Spleen (tissue), 11 donors: ENCODE results near the gene ZBTB32. TPM values are rescaled to one million over a fixed set of nuclear protein-coding genes. Genes with fewer than 3 reads are reported as not detected.

Source experiments
- DNase-seq: peaks from one replicate; pipeline ENCODE4 v3.0.0-alpha.2; 2020
- H3K27ac ChIP-seq, 8 donors: fragments of 200-600 bp; sonication (generic) in 7 of 8; 1 replicate in 4 of 8; 2 replicates in 4 of 8; pipeline versions ENCODE4 v1.5.0 to v1.8.0; 2016 to 2021; ENCODE audit warnings: inconsistent platforms in 4 of 8, mild to moderate bottlenecking in 4 of 8, moderate library complexity in 1 of 8
- H3K27me3 ChIP-seq, 7 donors: fragments of 200-600 bp; sonication (generic) in 6 of 7; replicated peaks in 1 of 7; 1 replicate in 4 of 7; 2 replicates in 3 of 7; pipeline versions ENCODE4 v1.5.0 to v1.8.0; 2016 to 2021; ENCODE audit warnings: inconsistent platforms in 3 of 7, mild to moderate bottlenecking in 1 of 7
- H3K36me3 ChIP-seq, 6 donors: fragments of 200-600 bp; sonication (generic) in 5 of 6; 1 replicate in 4 of 6; 2 replicates in 2 of 6; pipeline versions ENCODE4 v1.5.0 to v1.8.0; 2016 to 2021; ENCODE audit warnings: inconsistent platforms in 2 of 6
- H3K4me1 ChIP-seq, 6 donors: fragments of 200-600 bp; sonication (generic) in 5 of 6; 1 replicate in 3 of 6; 2 replicates in 3 of 6; pipeline versions ENCODE4 v1.5.0 to v1.8.0; 2016 to 2021; ENCODE audit warnings: inconsistent platforms in 3 of 6
- H3K4me3 ChIP-seq, 8 donors: fragments of 200-600 bp; sonication (generic) in 7 of 8; 1 replicate in 4 of 8; 2 replicates in 4 of 8; pipeline versions ENCODE4 v1.5.0 to v1.8.0; 2016 to 2021; ENCODE audit warnings: inconsistent platforms in 4 of 8, mild to moderate bottlenecking in 4 of 8, moderate library complexity in 2 of 8
- H3K9me3 ChIP-seq, 8 donors: fragments of 200-600 bp; sonication (generic) in 7 of 8; 1 replicate in 4 of 8; 2 replicates in 4 of 8; pipeline versions ENCODE4 v1.5.0 to v1.8.0; 2016 to 2021; ENCODE audit warnings: inconsistent platforms in 4 of 8
- CTCF ChIP-seq, 11 experiments: fragments of 200-600 bp in 7 of 11; fragments of 450-650 bp in 4 of 11; sonication (generic) in 4 of 11; IDR thresholded peaks in 8 of 11; conservative IDR thresholded peaks in 3 of 11; 1 replicate in 7 of 11; 2 replicates in 4 of 11; pipeline versions ENCODE4 v1.4.0 to v1.8.0; 2016 to 2021; ENCODE audit warnings: antibody characterized with exemption in 11 of 11, inconsistent platforms in 4 of 11, mild to moderate bottlenecking in 1 of 11
- POLR2A ChIP-seq, 3 donors: fragments of 450-650 bp; IDR thresholded peaks; one replicate each; pipeline ENCODE4 v1.5.1; 2017; ENCODE audit warnings: antibody characterized with exemption in 3 of 3, mild to moderate bottlenecking in 1 of 3
- POLR2AphosphoS5 ChIP-seq, 3 donors: sonication (generic); formaldehyde crosslinking; IDR thresholded peaks; one replicate each; pipeline ENCODE4 v1.5.1; 2017; ENCODE audit warnings: antibody characterized with exemption in 3 of 3
- WGBS, 5 donors: extraction: QIAGEN DNeasy Blood & Tissue Kit in 3 of 5; methylation state at CpG; one replicate each; pipeline versions ENCODE4 v1.1.5 to v1.1.7; 2013 to 2018; 5-methylcytosine and 5-hydroxymethylcytosine counted together
- intact Hi-C: fragments of 100-400 bp; cut with DNase I; formaldehyde crosslinking; loops from one replicate; pipeline ENCODE4 v1.15.0; 2023; ENCODE audit warnings: low total_unique reads
- polyA plus RNA-seq, 3 donors: library from polyadenylated mRNA; stranded (reverse); fragments of 200-250 nt; gene quantifications; one replicate each; pipeline ENCODE4 v1.2.1, GENCODE V29; 2013
- total RNA-seq, 7 donors: library from RNA; depleted of rRNA in 3 of 7; stranded (reverse); fragments of >200 nt in 3 of 7; fragmentation: NEBNext Ultra II Directional in 4 of 7; extraction: Animal tissue kit (Norgen Biotek cat#: 25700) in 4 of 7; gene quantifications; one replicate each; pipeline versions ENCODE4 v1.1.0 to v1.2.1, GENCODE V29; 2016 to 2021
- donor health status: healthy with polysubstance abuse.
- donor health status: DM: no; HTN: no; CAD: no; lungs with moderate emphysema.
- donor health status: DM: no; HTN: no; CAD: no.
- donor health status: Bipolar disorder and iron deficiency.
- donor health status: healthy.
- donor health status: DM: no; HTN: no; CAD: no.
- donor health status: DM: yes; HTN: yes; CAD: no.

The ZBTB32 gene
- total and polyA plus RNA-seq, 10 donors: 2.5 to 8.2 (median 4.2) TPM

DNA sequence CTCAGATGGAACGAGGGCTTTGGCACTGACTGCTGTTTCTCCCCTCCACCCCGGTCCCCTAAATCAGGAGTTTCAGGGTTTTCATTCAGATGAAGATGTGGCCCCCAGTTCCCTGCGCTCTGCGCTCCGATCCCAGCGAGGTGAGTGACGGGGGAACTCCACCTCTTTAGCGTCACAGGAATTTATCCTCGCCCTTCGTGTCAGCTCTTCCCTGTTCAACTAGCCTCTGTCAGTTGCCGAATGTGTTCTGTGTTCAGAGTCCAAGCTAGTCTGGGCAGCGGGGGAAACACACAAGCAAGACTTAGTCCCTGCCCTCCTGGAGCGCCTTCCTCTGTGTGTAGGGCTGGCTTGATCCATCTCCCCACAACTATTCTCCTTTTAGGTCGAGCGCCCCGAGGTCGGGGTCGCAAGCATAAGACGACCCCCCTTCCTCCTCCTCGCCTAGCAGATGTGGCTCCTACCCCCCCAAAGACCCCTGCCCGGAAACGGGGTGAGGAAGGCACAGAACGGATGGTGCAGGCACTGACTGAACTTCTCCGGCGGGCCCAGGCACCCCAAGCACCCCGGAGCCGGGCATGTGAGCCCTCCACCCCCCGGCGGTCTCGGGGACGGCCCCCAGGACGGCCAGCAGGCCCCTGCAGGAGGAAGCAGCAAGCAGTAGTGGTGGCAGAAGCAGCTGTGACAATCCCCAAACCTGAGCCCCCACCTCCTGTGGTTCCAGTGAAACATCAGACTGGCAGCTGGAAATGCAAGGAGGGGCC lies 15.2 kb downstream of the ZBTB32 start:
- H3K27ac ChIP-seq: peak overlapping the region in 1 of 8 donors; percentile 97
- WGBS, 5 donors: 88 to 94% (median 91%) methylated on average over 25 to 32 of the region's 32 CpGs

DNA sequence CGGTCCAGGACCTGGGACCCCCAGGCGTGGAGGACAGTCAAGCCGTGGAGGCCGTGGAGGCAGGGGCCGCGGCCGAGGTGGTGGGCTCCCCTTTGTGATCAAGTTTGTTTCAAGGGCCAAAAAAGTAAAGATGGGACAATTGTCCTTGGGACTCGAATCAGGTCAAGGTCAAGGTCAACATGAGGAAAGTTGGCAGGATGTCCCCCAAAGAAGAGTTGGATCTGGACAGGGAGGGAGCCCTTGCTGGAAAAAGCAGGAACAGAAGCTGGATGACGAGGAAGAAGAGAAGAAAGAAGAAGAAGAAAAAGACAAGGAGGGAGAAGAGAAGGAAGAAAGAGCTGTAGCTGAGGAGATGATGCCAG lies 15.8 kb downstream of the ZBTB32 start:
- Histone ChIP-seq H3K9me3 (no peaks in the 10 kb centered on the region), H3K36me3 (peaks cover 0 to 58% (median 52%) of the 10 kb centered on the region in 6 donors), H3K4me1 (peaks cover 26 to 70% (median 36%) of the 10 kb centered on the region in 6 donors), H3K27me3 (no peaks in the 10 kb centered on the region), H3K27ac (peak overlapping the region in 1 of 8 donors; percentile 97), H3K4me3 (peak overlapping the region in 1 of 8 donors; percentile 87)
- WGBS, 5 donors: 86 to 92% (median 88%) methylated on average over 9 of the region's 9 CpGs
- no peak for TF ChIP-seq CTCF (IDR thresholded peaks at IDR 0.05 in 8 of 11, conservative IDR thresholded peaks at IDR 0.05 in 3 of 11)
- TF ChIP-seq POLR2AphosphoS5 (IDR thresholded peaks at IDR 0.05): no peak
- TF ChIP-seq POLR2A (IDR thresholded peaks at IDR 0.05): no peak
- no peak for DNase-seq
- intact Hi-C loops: no loop called here

More for the DNA sequence above, 15.2 kb downstream of the ZBTB32 start:
- no peaks in the 10 kb centered on the region for H3K9me3 ChIP-seq
- H3K36me3 ChIP-seq: peaks cover 0 to 53% (median 46%) of the 10 kb centered on the region in 6 donors
- no peaks in the 10 kb centered on the region for H3K27me3 ChIP-seq
- H3K4me1 ChIP-seq: peaks cover 29 to 76% (median 41%) of the 10 kb centered on the region in 6 donors
- peak overlapping the region in 6 of 8 donors; percentile 75 to 97 (median 88) for H3K4me3 ChIP-seq
- TF ChIP-seq CTCF (IDR thresholded peaks at IDR 0.05 in 8 of 11, conservative IDR thresholded peaks at IDR 0.05 in 3 of 11): no peak
- TF ChIP-seq POLR2AphosphoS5 (IDR thresholded peaks at IDR 0.05): no peak
- TF ChIP-seq POLR2A (IDR thresholded peaks at IDR 0.05): no peak
- intact Hi-C loops: loop anchor here (10.0 kb wide), 1 partner anchor 165 kb away; no protein-coding TSS in a partner anchor
- DNase-seq: peak; percentile 79

- TF ChIP-seq POLR2AphosphoS5 (IDR thresholded peaks at IDR 0.05): peak in 1 of 3 donors; percentile 29
- TF ChIP-seq CTCF (IDR thresholded peaks at IDR 0.05 in 8 of 11, conservative IDR thresholded peaks at IDR 0.05 in 3 of 11): no peak
- TF ChIP-seq POLR2A (IDR thresholded peaks at IDR 0.05): no peak
- Histone ChIP-seq H3K4me3 (no peak overlapping the region), H3K27ac (no peak overlapping the region), H3K27me3 (no peaks in the 10 kb centered on the region), H3K4me1 (peaks cover 21 to 65% (median 31%) of the 10 kb centered on the region in 6 donors), H3K36me3 (peaks cover 0 to 63% (median 57%) of the 10 kb centered on the region in 6 donors), H3K9me3 (no peaks in the 10 kb centered on the region)
- no peak for DNase-seq
- WGBS, 5 donors: 78 to 91% (median 86%) methylated on average over 15 to 17 of the region's 17 CpGs
- intact Hi-C loops: no loop called here
Measured at GRCh38 chr19:35720648-35721047, 16.3 kb downstream of the ZBTB32 start.

DNA sequence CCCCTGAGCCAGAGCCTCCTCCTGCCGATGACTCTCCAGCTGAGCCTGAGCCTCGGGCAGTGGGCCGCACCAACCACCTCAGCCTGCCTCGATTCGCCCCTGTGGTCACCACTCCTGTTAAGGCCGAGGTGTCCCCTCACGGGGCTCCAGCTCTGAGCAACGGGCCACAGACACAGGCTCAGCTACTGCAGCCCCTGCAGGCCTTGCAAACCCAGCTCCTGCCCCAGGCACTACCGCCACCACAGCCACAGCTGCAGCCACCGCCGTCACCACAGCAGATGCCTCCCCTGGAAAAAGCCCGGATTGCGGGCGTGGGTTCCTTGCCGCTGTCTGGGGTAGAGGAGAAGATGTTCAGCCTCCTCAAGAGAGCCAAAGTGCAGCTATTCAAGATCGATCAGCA lies 17.0 kb downstream of the ZBTB32 start:
- intact Hi-C loops: no loop called here
- Histone ChIP-seq H3K27ac (no peak overlapping the region), H3K4me3 (no peak overlapping the region), H3K36me3 (peaks cover 0 to 71% (median 64%) of the 10 kb centered on the region in 6 donors), H3K9me3 (no peaks in the 10 kb centered on the region), H3K27me3 (no peaks in the 10 kb centered on the region), H3K4me1 (peaks cover 14 to 58% (median 24%) of the 10 kb centered on the region in 6 donors)
- DNase-seq: no peak
- no peak for TF ChIP-seq POLR2A (IDR thresholded peaks at IDR 0.05)
- no peak for TF ChIP-seq CTCF (IDR thresholded peaks at IDR 0.05 in 8 of 11, conservative IDR thresholded peaks at IDR 0.05 in 3 of 11)
- TF ChIP-seq POLR2AphosphoS5 (IDR thresholded peaks at IDR 0.05): peak in 1 of 3 donors; percentile 56
- WGBS, 5 donors: 93 to 97% (median 95%) methylated on average over 14 to 16 of the region's 16 CpGs
